IMR-90 (cell line): ENCODE measurements around the gene CDCA7. TPM values are rescaled to one million over a fixed set of nuclear protein-coding genes. Genes with fewer than 3 reads are reported as not detected.

Experiments
- ATAC-seq: fragments of 200-7000 bp; cut with Tn5 transposase; 2 replicates; pipeline ENCODE4 v1.9.1; 2020; ENCODE audit warnings: low read depth, mild to moderate bottlenecking, moderate library complexity
- BruUV-seq: library from RNA; stranded (reverse); fragments of 400-500 nt; replicated peaks from 2 replicates; lab custom pipeline; 2021; lab: Mats Ljungman, UMichigan
- CTCF ChIA-PET: fragments of 300-600 bp; formaldehyde crosslinking; extraction: SDS; loops from one replicate; lab custom pipeline; 2021; ENCODE audit warnings: antibody characterized with exemption; lab: Yijun Ruan, JAX
- POLR2A ChIA-PET: fragments of 300-600 bp; sonication (Branson Sonifier 250); formaldehyde crosslinking; loops from one replicate; lab custom pipeline; 2022; ENCODE audit warnings: antibody characterized with exemption; ENCODE audit not compliant: unreplicated experiment; lab: Charles Lee
- DNase-seq: peaks from one replicate; pipeline ENCODE4 v3.0.0; 2013
- H2AFZ ChIP-seq: replicated peaks from 2 replicates; pipeline ENCODE3; 2013; ENCODE audit warnings: low read length, mild to moderate bottlenecking; ENCODE audit not compliant: poor library complexity
- H2AK5ac ChIP-seq: 2 replicates; pipeline ENCODE4 v1.6.1; 2013; ENCODE audit warnings: low read depth, low read length, inconsistent platforms
- H2AK9ac ChIP-seq: replicated peaks from 2 replicates; pipeline ENCODE3; 2013; ENCODE audit warnings: mild to moderate bottlenecking, low read depth, low read length, moderate library complexity; ENCODE audit not compliant: poor library complexity
- H2BK120ac ChIP-seq: 2 replicates; pipeline ENCODE4 v1.6.1; 2013; ENCODE audit warnings: low read depth, low read length, inconsistent platforms
- H2BK15ac ChIP-seq: 3 replicates; pipeline ENCODE4 v1.6.1; 2013; ENCODE audit warnings: low read depth, low read length, inconsistent platforms
- H2BK20ac ChIP-seq: 2 replicates; pipeline ENCODE4 v1.6.1; 2013; ENCODE audit warnings: low read depth, mild to moderate bottlenecking, inconsistent platforms, low read length, moderate library complexity
- H2BK5ac ChIP-seq: 2 replicates; pipeline ENCODE4 v1.6.1; 2013; ENCODE audit warnings: mild to moderate bottlenecking, low read depth, low read length, inconsistent platforms; ENCODE audit not compliant: poor library complexity, severe bottlenecking
- H3K14ac ChIP-seq: replicated peaks from 2 replicates; pipeline ENCODE4 v1.6.1; 2013; ENCODE audit warnings: low read depth, low read length, inconsistent platforms
- H3K18ac ChIP-seq: 2 replicates; pipeline ENCODE4 v1.6.1; 2013; ENCODE audit warnings: low read depth, low read length, control low read depth
- H3K23ac ChIP-seq: 2 replicates; pipeline ENCODE4 v1.6.1; 2013; ENCODE audit warnings: low read depth, low read length, inconsistent platforms
- H3K27ac ChIP-seq: 2 replicates; pipeline ENCODE4 v1.5.1; 2013; ENCODE audit warnings: mild to moderate bottlenecking, control low read depth, low read length; ENCODE audit not compliant: insufficient read depth
- H3K27me3 ChIP-seq: 2 replicates; pipeline ENCODE4 v1.6.1; 2013; ENCODE audit warnings: low read length; ENCODE audit not compliant: control insufficient read depth, insufficient read depth
- H3K36me3 ChIP-seq: 2 replicates; pipeline ENCODE4 v1.6.1; 2013; ENCODE audit warnings: low read length, mixed read lengths; ENCODE audit not compliant: control insufficient read depth, insufficient read depth
- H3K4ac ChIP-seq: 2 replicates; pipeline ENCODE4 v1.6.1; 2013; ENCODE audit warnings: low read depth, low read length, inconsistent platforms
- H3K4me1 ChIP-seq: 2 replicates; pipeline ENCODE4 v1.6.1; 2013; ENCODE audit warnings: low read length, mixed read lengths; ENCODE audit not compliant: control insufficient read depth, insufficient read depth
- H3K4me2 ChIP-seq: 2 replicates; pipeline ENCODE4 v1.6.1; 2013; ENCODE audit warnings: low read depth, mild to moderate bottlenecking, control low read depth, low read length, moderate library complexity
- H3K4me3 ChIP-seq: 2 replicates; pipeline ENCODE4 v1.5.1; 2013; ENCODE audit warnings: low read depth, mild to moderate bottlenecking, control low read depth, low read length, moderate library complexity; ENCODE audit not compliant: insufficient read depth
- H3K56ac ChIP-seq: 2 replicates; pipeline ENCODE4 v1.6.1; 2013; ENCODE audit warnings: low read length, inconsistent platforms; ENCODE audit not compliant: insufficient read depth; ENCODE audit errors: extremely low read depth
- H3K79me1 ChIP-seq, 2 experiments: 2 replicates each; pipeline ENCODE4 v1.6.1; 2013; ENCODE audit warnings: low read length in 2 of 2, inconsistent platforms in 1 of 2, low read depth in 1 of 2
- H3K9ac ChIP-seq: 2 replicates; pipeline ENCODE4 v1.6.1; 2013; ENCODE audit warnings: low read depth, low read length, control low read depth
- H3K9me1 ChIP-seq: 2 replicates; pipeline ENCODE4 v1.6.1; 2013; ENCODE audit warnings: low read length, inconsistent platforms; ENCODE audit not compliant: insufficient read depth
- H3K9me3 ChIP-seq: 2 replicates; pipeline ENCODE4 v1.6.1; 2013; ENCODE audit warnings: low read length; ENCODE audit not compliant: control insufficient read depth, insufficient read depth
- H4K20me1 ChIP-seq: 2 replicates; pipeline ENCODE4 v1.6.1; 2013; ENCODE audit warnings: low read length, inconsistent platforms; ENCODE audit not compliant: insufficient read depth
- H4K5ac ChIP-seq: 2 replicates; pipeline ENCODE4 v1.6.1; 2013; ENCODE audit warnings: mild to moderate bottlenecking, low read depth, low read length, control low read depth
- H4K8ac ChIP-seq, 2 experiments: 2 replicates each; pipeline ENCODE4 v1.6.1; 2013; ENCODE audit warnings: low read depth in 2 of 2, low read length in 2 of 2, control low read depth in 1 of 2, inconsistent platforms in 1 of 2
- H4K91ac ChIP-seq: 2 replicates; pipeline ENCODE4 v1.6.1; 2013; ENCODE audit warnings: low read depth, low read length, inconsistent platforms; ENCODE audit not compliant: insufficient read depth
- CHD1 ChIP-seq: IDR thresholded peaks from 2 replicates; pipeline ENCODE4 v1.6.1; 2012; ENCODE audit warnings: low read depth, low read length, improper control_type of control experiment
- MAFK ChIP-seq: IDR thresholded peaks from 2 replicates; pipeline ENCODE4 v1.6.1; 2012; ENCODE audit warnings: low read depth, low read length, improper control_type of control experiment
- RAD21 ChIP-seq: IDR thresholded peaks from 2 replicates; pipeline ENCODE4 v1.6.1; 2012; ENCODE audit warnings: low read length, improper control_type of control experiment
- WGBS, 2 experiments: methylation state at CpG; one replicate each; pipeline versions ENCODE4 v1.1.5 to v1.1.7; 2013; ENCODE audit warnings: missing lambda C conversion rate in 2 of 2; ENCODE audit not compliant: insufficient read length in 1 of 2; ENCODE audit errors: extremely low coverage in 2 of 2; 5-methylcytosine and 5-hydroxymethylcytosine counted together
- dilution Hi-C: fragments of 300-500 bp; cut with HindIII; formaldehyde crosslinking; loops from one replicate; pipeline ENCODE4 v1.14.3; 2018; ENCODE audit warnings: low sequenced_read_pairs; ENCODE audit not compliant: unreplicated experiment
- in situ Hi-C: fragments of 300-500 bp; cut with MboI; formaldehyde crosslinking; loops from 3 replicates; pipeline ENCODE4 v1.14.3; 2019; ENCODE audit warnings: low sequenced_read_pairs, inconsistent platforms, mixed read lengths
- intact Hi-C: fragments of 100-400 bp; cut with micrococcal nuclease; formaldehyde crosslinking; loops from 2 replicates; pipeline ENCODE4 v1.10.0; 2022
- polyA plus RNA-seq, 3 experiments: library from polyadenylated mRNA; depleted of rRNA; stranded (reverse); fragments of >200 nt; gene quantifications; 2 replicates each; pipeline ENCODE4 v1.2.3, GENCODE V29; 2012; ENCODE audit warnings: low replicate concordance in 1 of 3
- total RNA-seq: library from RNA; depleted of rRNA; stranded (reverse); fragments of >200 nt; gene quantifications from 2 replicates; pipeline ENCODE4 v1.2.3, GENCODE V29; 2012

The CDCA7 gene
- total and polyA plus RNA-seq, 2 of the 4 experiments (the other 2 are of a cell fraction), result 12.0 to 18.7 TPM

- no peak for ATAC-seq
- Histone ChIP-seq H4K91ac (no peak overlapping the region), H3K9ac (no peak overlapping the region), H3K36me3 (no peaks in the 10 kb centered on the region), H4K20me1 (no peaks in the 10 kb centered on the region), H3K9me1 (no peaks in the 10 kb centered on the region), H2BK20ac (no peak overlapping the region), H3K4me2 (no peak overlapping the region), H3K4me3 (no peak overlapping the region), H3K27ac (no peak overlapping the region), H3K79me1 (no peaks in the 10 kb centered on the region), H4K5ac (no peak overlapping the region), H3K23ac (no peak overlapping the region), H3K4me1 (no peaks in the 10 kb centered on the region), H3K27me3 (no peaks in the 10 kb centered on the region), H3K18ac (no peak overlapping the region), H3K4ac (no peak overlapping the region), H2BK120ac (no peak overlapping the region), H2BK15ac (no peak overlapping the region), H2AFZ (no peak overlapping the region), H3K56ac (no peak overlapping the region), H3K9me3 (peaks cover 6% of the 10 kb centered on the region), H3K14ac (no peak overlapping the region), H2BK5ac (no peak overlapping the region), H4K8ac (no peak overlapping the region), H2AK9ac (no peak overlapping the region), H2AK5ac (no peak overlapping the region)
- in situ Hi-C loops, result no loop called here
- ChIA-PET POLR2A (no interaction called here), CTCF (no interaction called here)
- dilution Hi-C loops, result no loop called here
- no CpG with 5 or more reads among the region's 1 CpG for WGBS, 2 experiments
- TF ChIP-seq RAD21 (no peak), MAFK (no peak), CHD1 (no peak)
- no TSS peak for BruUV-seq
- peak; percentile 24 for DNase-seq
- intact Hi-C loops, result no loop called here
Observed at GRCh38 chr2:173326806-173327205, 27.9 kb upstream of the CDCA7 start.
